ENCODE measurements around the gene TTLL9.

The TTLL9 gene

DNA sequence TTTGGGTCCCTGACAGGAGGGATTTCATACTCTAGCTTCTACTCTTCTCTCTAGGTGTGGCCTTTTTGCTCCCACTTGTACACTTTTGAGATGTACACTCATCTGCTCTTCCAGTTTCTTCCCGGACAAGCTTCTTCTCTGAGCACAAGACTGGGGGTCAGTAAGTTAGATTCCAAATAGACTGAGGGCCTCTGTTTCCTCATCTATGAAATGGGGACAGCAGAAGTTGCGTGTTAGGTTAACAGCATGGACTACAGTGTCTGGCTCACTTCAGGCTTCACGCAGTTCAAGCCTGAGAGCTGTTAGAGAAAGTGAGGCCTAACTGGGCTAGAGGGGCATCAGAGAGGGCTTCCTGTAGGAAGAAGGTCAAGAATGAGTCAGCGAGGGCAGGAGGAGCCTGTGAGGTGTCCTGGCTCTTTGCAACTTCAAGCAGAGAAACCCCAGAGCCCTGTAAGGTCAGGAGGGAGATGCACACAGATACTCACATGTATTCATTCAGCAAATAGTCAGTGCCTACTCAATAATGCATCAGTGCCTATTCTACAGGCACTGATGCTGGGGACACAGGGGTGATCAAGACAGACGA, 118.1 kb downstream of the TTLL9 start:
- DNase-seq = no peak

DNA sequence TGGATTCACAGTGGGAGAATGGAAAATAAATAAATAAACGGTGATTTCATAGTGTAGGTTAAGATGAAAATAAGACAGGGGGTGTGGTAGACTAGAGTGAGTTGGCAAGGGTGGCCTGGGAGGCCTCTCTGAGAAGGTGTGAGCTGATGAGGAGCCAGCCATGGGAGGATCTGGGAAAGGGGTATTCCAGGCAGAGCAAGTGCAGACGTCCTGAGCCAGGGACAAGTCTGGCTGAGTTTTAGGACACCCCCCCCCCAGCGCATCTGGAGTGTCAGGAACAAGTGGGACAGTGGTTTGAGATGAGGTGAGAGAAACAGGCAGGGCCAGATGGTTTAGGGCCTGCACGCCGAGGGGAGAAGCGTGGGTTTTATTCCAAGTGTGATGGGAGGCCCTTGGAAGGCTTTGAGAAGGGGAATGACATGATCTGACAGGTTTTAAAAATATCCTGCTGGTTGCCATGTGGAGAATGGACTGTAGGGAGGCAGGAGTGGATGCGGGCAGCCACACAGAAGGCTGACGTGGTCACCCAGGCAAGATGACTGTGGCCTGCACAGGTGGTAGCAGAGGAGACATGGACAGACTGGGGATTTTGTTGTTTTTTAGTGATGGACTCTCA, 118.7 kb downstream of the TTLL9 start:
- DNase-seq = no peak

DNA sequence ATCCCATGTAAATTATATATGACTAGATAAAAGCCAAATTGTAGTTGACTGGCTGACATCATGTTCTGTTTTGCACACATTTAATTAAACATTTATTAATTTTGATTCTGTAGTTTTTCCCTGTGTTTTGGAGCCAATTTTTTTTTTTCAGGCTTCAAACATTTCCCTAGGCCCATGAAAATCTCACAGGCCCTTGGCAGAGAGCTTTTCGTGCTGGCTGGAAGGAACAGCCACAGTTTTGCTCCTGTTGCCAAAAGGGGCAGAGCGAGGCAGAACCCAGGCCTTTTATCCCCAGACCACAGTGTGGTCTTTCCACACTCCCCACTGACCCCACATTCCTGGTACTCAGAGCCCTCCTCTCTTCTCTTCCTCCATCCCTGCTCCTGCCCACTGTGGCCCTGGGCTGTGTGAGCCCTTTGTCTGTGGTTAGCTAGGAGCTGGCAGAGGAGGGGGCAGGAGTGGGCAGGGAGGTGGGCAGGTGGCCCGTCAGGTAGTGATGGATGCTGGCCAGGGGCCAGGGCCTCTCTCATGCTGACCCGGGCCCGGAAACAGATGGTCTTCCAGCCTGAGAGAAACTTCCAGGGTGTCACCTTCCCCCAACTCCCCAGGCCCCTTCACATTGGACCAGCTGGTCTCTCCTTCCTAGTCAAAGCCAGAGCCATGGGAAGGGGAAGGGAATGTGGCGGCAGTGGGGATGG, 120.4 kb downstream of the TTLL9 start:
- no peak for DNase-seq

DNA sequence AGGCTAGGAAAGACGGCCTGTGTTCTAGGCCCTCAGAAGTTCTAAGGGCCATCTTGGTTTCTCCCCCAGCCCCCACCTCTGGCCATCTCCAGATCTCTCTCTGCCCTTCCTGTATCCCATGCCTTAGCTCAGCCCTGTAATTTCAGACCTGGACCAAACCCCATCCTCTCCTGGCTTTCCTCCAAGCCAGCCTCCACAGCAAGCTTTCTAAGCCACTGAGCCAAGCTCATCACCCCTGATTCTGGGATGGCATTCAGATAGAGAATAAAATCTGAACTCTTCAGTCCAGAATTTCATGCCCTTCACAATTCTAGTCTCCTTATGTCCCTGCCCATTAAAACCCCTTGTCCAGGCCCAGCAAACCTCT, 120.9 kb downstream of the TTLL9 start:
- DNase-seq = no peak

DNA sequence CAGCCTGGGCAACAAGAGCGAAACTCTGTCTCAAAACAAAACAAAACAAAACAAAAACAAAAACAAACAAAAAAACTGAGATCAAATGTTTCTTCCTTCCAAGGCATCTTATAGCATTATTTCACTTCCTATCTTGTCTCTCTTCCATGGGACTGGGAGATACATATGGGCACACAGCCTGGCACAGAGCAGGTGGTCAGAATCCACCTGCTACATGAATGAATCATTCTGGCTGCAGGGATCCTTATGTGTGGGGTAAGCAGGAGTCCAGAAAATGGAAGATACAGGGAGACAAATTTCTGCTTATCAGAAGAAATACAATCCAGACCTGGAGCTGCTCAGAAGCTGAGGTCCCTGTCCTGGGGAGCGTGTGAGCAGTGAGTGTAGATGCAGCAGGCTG, 121.7 kb downstream of the TTLL9 start:
- DNase-seq = no peak
